ENCODE measurements around the gene ARHGDIA. TPM values are rescaled to one million over a fixed set of nuclear protein-coding genes. Genes with fewer than 3 reads are reported as not detected.

The ARHGDIA gene
- polyA plus RNA-seq, 1 donor from 2014 or later: 16.1 TPM

DNA sequence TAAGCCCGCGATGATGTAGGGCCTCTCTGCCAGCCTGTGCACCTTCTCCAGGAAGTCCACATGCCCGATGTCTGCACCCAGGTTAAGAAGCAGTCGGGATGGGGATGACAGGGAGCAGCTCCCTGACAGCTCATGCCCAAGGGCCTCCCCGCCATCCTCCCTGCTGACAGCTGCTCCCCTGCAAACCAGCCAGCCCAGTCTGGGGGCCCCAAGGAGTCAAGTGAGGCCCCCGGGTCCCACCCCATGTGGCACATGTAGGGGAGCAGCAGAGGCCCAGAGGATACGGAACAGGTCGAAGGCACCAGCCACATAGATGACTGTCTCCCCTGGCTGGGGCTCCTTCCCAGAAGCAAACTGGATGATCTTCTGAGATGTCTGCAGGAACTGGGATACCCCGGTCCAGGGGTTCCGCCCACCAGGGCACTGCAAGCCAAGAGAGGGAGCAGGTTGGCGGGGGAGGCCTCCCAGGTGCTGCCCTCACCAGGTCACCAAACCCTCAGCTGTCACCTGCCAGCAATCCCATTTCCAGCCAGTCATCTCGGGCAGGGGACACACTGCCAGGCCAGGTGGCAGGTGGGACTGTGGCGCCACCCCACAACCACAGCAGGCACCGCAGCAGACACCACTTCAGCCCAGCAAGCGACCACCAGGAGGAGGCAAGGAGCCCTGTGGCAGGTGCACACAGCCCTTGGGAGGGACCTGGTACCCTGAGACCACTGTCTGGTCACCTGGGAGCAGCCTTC, 35.5 kb upstream of the ARHGDIA start:
- H3K79me2 ChIP-seq (replicated peaks; ENCODE audit: insufficient read depth, low read length): no peaks in the 10 kb centered on the region
- H3K9me2 ChIP-seq (ENCODE audit: insufficient read depth, low read length): no peaks in the 10 kb centered on the region
- no peaks in the 10 kb centered on the region for H3K36me3 ChIP-seq (ENCODE audit: insufficient read depth, low read length)
- no peak overlapping the region for H3K9ac ChIP-seq (ENCODE audit: low read length)
- no peaks in the 10 kb centered on the region for H3K9me3 ChIP-seq (ENCODE audit: low read length)
- no peak overlapping the region for H3K4me3 ChIP-seq (ENCODE audit: low read length)
- H3F3A ChIP-seq (ENCODE audit: insufficient read depth, low read length, poor library complexity, severe bottlenecking): no peaks in the 10 kb centered on the region
- TF ChIP-seq, protein P1, sequence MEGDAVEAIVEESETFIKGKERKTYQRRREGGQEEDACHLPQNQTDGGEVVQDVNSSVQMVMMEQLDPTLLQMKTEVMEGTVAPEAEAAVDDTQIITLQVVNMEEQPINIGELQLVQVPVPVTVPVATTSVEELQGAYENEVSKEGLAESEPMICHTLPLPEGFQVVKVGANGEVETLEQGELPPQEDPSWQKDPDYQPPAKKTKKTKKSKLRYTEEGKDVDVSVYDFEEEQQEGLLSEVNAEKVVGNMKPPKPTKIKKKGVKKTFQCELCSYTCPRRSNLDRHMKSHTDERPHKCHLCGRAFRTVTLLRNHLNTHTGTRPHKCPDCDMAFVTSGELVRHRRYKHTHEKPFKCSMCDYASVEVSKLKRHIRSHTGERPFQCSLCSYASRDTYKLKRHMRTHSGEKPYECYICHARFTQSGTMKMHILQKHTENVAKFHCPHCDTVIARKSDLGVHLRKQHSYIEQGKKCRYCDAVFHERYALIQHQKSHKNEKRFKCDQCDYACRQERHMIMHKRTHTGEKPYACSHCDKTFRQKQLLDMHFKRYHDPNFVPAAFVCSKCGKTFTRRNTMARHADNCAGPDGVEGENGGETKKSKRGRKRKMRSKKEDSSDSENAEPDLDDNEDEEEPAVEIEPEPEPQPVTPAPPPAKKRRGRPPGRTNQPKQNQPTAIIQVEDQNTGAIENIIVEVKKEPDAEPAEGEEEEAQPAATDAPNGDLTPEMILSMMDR (IDR thresholded peaks at IDR 0.05; ENCODE audit: poor library complexity, severe bottlenecking): no peak
- TF ChIP-seq POLR2AphosphoS5 (IDR thresholded peaks at IDR 0.05): no peak
- no peak for TF ChIP-seq MXI1 (conservative IDR thresholded peaks at IDR 0.05; ENCODE audit: poor library complexity, severe bottlenecking)
- TF ChIP-seq RAD21 (conservative IDR thresholded peaks at IDR 0.05): no peak
- TF ChIP-seq, protein P2, sequence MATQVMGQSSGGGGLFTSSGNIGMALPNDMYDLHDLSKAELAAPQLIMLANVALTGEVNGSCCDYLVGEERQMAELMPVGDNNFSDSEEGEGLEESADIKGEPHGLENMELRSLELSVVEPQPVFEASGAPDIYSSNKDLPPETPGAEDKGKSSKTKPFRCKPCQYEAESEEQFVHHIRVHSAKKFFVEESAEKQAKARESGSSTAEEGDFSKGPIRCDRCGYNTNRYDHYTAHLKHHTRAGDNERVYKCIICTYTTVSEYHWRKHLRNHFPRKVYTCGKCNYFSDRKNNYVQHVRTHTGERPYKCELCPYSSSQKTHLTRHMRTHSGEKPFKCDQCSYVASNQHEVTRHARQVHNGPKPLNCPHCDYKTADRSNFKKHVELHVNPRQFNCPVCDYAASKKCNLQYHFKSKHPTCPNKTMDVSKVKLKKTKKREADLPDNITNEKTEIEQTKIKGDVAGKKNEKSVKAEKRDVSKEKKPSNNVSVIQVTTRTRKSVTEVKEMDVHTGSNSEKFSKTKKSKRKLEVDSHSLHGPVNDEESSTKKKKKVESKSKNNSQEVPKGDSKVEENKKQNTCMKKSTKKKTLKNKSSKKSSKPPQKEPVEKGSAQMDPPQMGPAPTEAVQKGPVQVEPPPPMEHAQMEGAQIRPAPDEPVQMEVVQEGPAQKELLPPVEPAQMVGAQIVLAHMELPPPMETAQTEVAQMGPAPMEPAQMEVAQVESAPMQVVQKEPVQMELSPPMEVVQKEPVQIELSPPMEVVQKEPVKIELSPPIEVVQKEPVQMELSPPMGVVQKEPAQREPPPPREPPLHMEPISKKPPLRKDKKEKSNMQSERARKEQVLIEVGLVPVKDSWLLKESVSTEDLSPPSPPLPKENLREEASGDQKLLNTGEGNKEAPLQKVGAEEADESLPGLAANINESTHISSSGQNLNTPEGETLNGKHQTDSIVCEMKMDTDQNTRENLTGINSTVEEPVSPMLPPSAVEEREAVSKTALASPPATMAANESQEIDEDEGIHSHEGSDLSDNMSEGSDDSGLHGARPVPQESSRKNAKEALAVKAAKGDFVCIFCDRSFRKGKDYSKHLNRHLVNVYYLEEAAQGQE (IDR thresholded peaks at IDR 0.05; ENCODE audit: borderline replicate concordance): no peak
- no peak for TF ChIP-seq EP300 (conservative IDR thresholded peaks at IDR 0.05; ENCODE audit: poor library complexity, severe bottlenecking)
- TF ChIP-seq SMC3 (conservative IDR thresholded peaks at IDR 0.05; ENCODE audit: poor library complexity): no peak
- no peak for TF ChIP-seq TAF1 (IDR thresholded peaks at IDR 0.05; ENCODE audit: low read depth)
- TF ChIP-seq EZH2 (IDR thresholded peaks at IDR 0.05; ENCODE audit: borderline replicate concordance, insufficient read depth, low read length, poor library complexity, severe bottlenecking): no peak
- peaks cover 12% of the 10 kb centered on the region for H3K27me3 ChIP-seq (ENCODE audit: insufficient read depth, low read depth, low read length)
- no peaks in the 10 kb centered on the region for H4K20me1 ChIP-seq (ENCODE audit: insufficient read depth)
- no peak overlapping the region for H3K4me2 ChIP-seq (ENCODE audit: low read length)
- H3K27ac ChIP-seq (ENCODE audit: low read length): no peak overlapping the region
- H2AFZ ChIP-seq (ENCODE audit: low read depth, low read length): no peak overlapping the region

GRCh38 chr17:81905993-81906392, 34.9 kb upstream of the ARHGDIA start:
- H3K27me3 ChIP-seq (ENCODE audit: insufficient read depth, low read depth, low read length): peaks cover 19% of the 10 kb centered on the region
- no peaks in the 10 kb centered on the region for H3K9me3 ChIP-seq (ENCODE audit: low read length)
- no peak overlapping the region for H3K4me3 ChIP-seq (ENCODE audit: low read length)
- H3K9ac ChIP-seq (ENCODE audit: low read length): no peak overlapping the region
- TF ChIP-seq SMC3 (conservative IDR thresholded peaks at IDR 0.05; ENCODE audit: poor library complexity) (no peak), TAF1 (IDR thresholded peaks at IDR 0.05; ENCODE audit: low read depth) (no peak), RAD21 (conservative IDR thresholded peaks at IDR 0.05) (no peak), POLR2AphosphoS5 (IDR thresholded peaks at IDR 0.05) (no peak), MXI1 (conservative IDR thresholded peaks at IDR 0.05; ENCODE audit: poor library complexity, severe bottlenecking) (no peak), EZH2 (IDR thresholded peaks at IDR 0.05; ENCODE audit: borderline replicate concordance, insufficient read depth, low read length, poor library complexity, severe bottlenecking) (no peak), EP300 (conservative IDR thresholded peaks at IDR 0.05; ENCODE audit: poor library complexity, severe bottlenecking) (no peak)
- TF ChIP-seq, protein P2 (IDR thresholded peaks at IDR 0.05; ENCODE audit: borderline replicate concordance): no peak
- TF ChIP-seq, protein P1 (IDR thresholded peaks at IDR 0.05; ENCODE audit: poor library complexity, severe bottlenecking): no peak
- no peaks in the 10 kb centered on the region for H3K36me3 ChIP-seq (ENCODE audit: insufficient read depth, low read length)
- H3K27ac ChIP-seq (ENCODE audit: low read length): no peak overlapping the region
- no peaks in the 10 kb centered on the region for H3K79me2 ChIP-seq (replicated peaks; ENCODE audit: insufficient read depth, low read length)
- H3F3A ChIP-seq (ENCODE audit: insufficient read depth, low read length, poor library complexity, severe bottlenecking): no peaks in the 10 kb centered on the region
- no peak overlapping the region for H2AFZ ChIP-seq (ENCODE audit: low read depth, low read length)
- no peaks in the 10 kb centered on the region for H4K20me1 ChIP-seq (ENCODE audit: insufficient read depth)
- no peak overlapping the region for H3K4me2 ChIP-seq (ENCODE audit: low read length)
- no peaks in the 10 kb centered on the region for H3K9me2 ChIP-seq (ENCODE audit: insufficient read depth, low read length)
